SK-N-SH treated with all-trans-retinoic acid at 6 μM for 48 hours (cell line): ENCODE data around the gene PRKRIP1.

ENCODE experiments used
- ATAC-seq: fragments of 200-7000 bp; cut with Tn5 transposase; 3 replicates; pipeline ENCODE4 v1.9.1; 2020; ENCODE audit warnings: mild to moderate bottlenecking, moderate library complexity
- ARNTL ChIP-seq: fragments of 450-650 bp; formaldehyde crosslinking; IDR thresholded peaks from 2 replicates; pipeline ENCODE4 v1.5.0; 2020; ENCODE audit warnings: low read depth, mild to moderate bottlenecking, moderate library complexity, borderline replicate concordance
- BACH2 ChIP-seq: fragments of 250-450 bp; sonication (Bioruptor Pico); IDR thresholded peaks from 2 replicates; pipeline ENCODE4 v1.9.0; 2021; ENCODE audit warnings: mild to moderate bottlenecking, borderline replicate concordance
- CREB5 ChIP-seq: fragments of 250-450 bp; sonication (Bioruptor Pico); IDR thresholded peaks from 2 replicates; pipeline ENCODE4 v1.5.1; 2020; ENCODE audit warnings: low read depth, mild to moderate bottlenecking, moderate library complexity
- ESRRG ChIP-seq: fragments of 250-450 bp; sonication (Bioruptor Pico); IDR thresholded peaks from 2 replicates; pipeline ENCODE4 v1.6.1; 2021; ENCODE audit warnings: mild to moderate bottlenecking
- GLIS3 ChIP-seq: fragments of 250-450 bp; sonication (Bioruptor Pico); IDR thresholded peaks from 2 replicates; pipeline ENCODE4 v1.5.0; 2020; ENCODE audit warnings: mild to moderate bottlenecking, moderate library complexity
- OSR1 ChIP-seq: fragments of 250-450 bp; sonication (Bioruptor Pico); IDR thresholded peaks from 2 replicates; pipeline ENCODE4 v1.8.0; 2022; ENCODE audit warnings: moderate library complexity, mild to moderate bottlenecking, inconsistent platforms
- PPARA ChIP-seq: fragments of 250-450 bp; sonication (Bioruptor Pico); IDR thresholded peaks from 2 replicates; pipeline ENCODE4 v1.5.0; 2020; ENCODE audit warnings: mild to moderate bottlenecking, borderline replicate concordance
- RARB ChIP-seq: fragments of 250-450 bp; sonication (Bioruptor Pico); IDR thresholded peaks from 2 replicates; pipeline ENCODE4 v1.8.0; 2021; ENCODE audit warnings: mild to moderate bottlenecking, moderate library complexity
- SNAI2 ChIP-seq: fragments of 250-450 bp; sonication (Bioruptor Pico); IDR thresholded peaks from 2 replicates; pipeline ENCODE4 v1.5.0; 2020; ENCODE audit warnings: mild to moderate bottlenecking, moderate library complexity
- TCF4 ChIP-seq: fragments of 250-450 bp; sonication (Bioruptor Pico); IDR thresholded peaks from 2 replicates; pipeline ENCODE4 v1.8.0; 2021; ENCODE audit warnings: mild to moderate bottlenecking, moderate library complexity, borderline replicate concordance
- TOX ChIP-seq: fragments of 250-450 bp; sonication (Bioruptor Pico); IDR thresholded peaks from 2 replicates; pipeline ENCODE4 v1.8.0; 2021; ENCODE audit warnings: mild to moderate bottlenecking, moderate library complexity, borderline replicate concordance
- TSHZ2 ChIP-seq: fragments of 250-450 bp; sonication (Bioruptor Pico); IDR thresholded peaks from 2 replicates; pipeline ENCODE4 v1.5.0; 2020; ENCODE audit warnings: mild to moderate bottlenecking, moderate library complexity
- ZC3H10 ChIP-seq: fragments of 250-450 bp; sonication (Bioruptor Pico); IDR thresholded peaks from 2 replicates; pipeline ENCODE4 v1.5.1; 2021; ENCODE audit warnings: mild to moderate bottlenecking, moderate library complexity
- ZFP3 ChIP-seq: fragments of 250-450 bp; sonication (Bioruptor Pico); IDR thresholded peaks from 2 replicates; pipeline ENCODE4 v1.5.0; 2020; ENCODE audit warnings: mild to moderate bottlenecking, moderate library complexity
- ZFP30 ChIP-seq: fragments of 450-650 bp; formaldehyde crosslinking; IDR thresholded peaks from 2 replicates; pipeline ENCODE4 v1.5.0; 2022; ENCODE audit warnings: mild to moderate bottlenecking, moderate library complexity
- ZNF565 ChIP-seq: fragments of 450-650 bp; formaldehyde crosslinking; conservative IDR thresholded peaks from 2 replicates; pipeline ENCODE4 v1.5.0; 2020; ENCODE audit warnings: low read depth, mild to moderate bottlenecking, moderate library complexity
- ZNF70 ChIP-seq: fragments of 450-650 bp; formaldehyde crosslinking; IDR thresholded peaks from 2 replicates; pipeline ENCODE4 v1.5.0; 2020; ENCODE audit warnings: mild to moderate bottlenecking, moderate library complexity
- ZNF8 ChIP-seq: fragments of 450-650 bp; formaldehyde crosslinking; IDR thresholded peaks from 2 replicates; pipeline ENCODE4 v1.5.0; 2020; ENCODE audit warnings: mild to moderate bottlenecking, moderate library complexity
- TF ChIP-seq, protein P1 (sequence below): fragments of 250-450 bp; sonication (Bioruptor Pico); IDR thresholded peaks from 2 replicates; pipeline ENCODE4 v1.5.1; 2021; ENCODE audit warnings: mild to moderate bottlenecking, moderate library complexity
- TF ChIP-seq, protein P2 (sequence below): fragments of 250-450 bp; sonication (Bioruptor Pico); IDR thresholded peaks from 2 replicates; pipeline ENCODE4 v1.8.0; 2020; ENCODE audit warnings: mild to moderate bottlenecking, moderate library complexity, borderline replicate concordance

PRKRIP1 gene

GRCh38 chr7:102464577-102465280 lies 68.6 kb downstream of the PRKRIP1 start, which contains the start of the genes ALKBH4 and LRWD1:
Gene ALKBH4 (minus strand): TSS chr7:102464863. CDS start chr7:102464836, 27 bp downstream.
Gene LRWD1 (plus strand): TSS chr7:102464984. CDS start chr7:102465081, 97 bp downstream.
- peak; percentile 87 for ATAC-seq
- no peak for TF ChIP-seq ESRRG (CRISPR knock-in tag)
- 0 out of 2 replicates have a peak, but pooled peaks have one; percentile 16 for TF ChIP-seq ZFP3 (CRISPR knock-in tag)

- ATAC-seq = no peak
- TF ChIP-seq TOX (CRISPR knock-in tag) = no peak
Measured at GRCh38 chr7:102466097-102466496, 69.9 kb downstream of the PRKRIP1 start.

- ATAC-seq = no peak
- TF ChIP-seq SNAI2 (CRISPR knock-in tag) (no peak), RARB (CRISPR knock-in tag) (no peak)
Measured at GRCh38 chr7:102467581-102468477, 71.7 kb downstream of the PRKRIP1 start.

- ATAC-seq = no peak
- TF ChIP-seq, protein P1, sequence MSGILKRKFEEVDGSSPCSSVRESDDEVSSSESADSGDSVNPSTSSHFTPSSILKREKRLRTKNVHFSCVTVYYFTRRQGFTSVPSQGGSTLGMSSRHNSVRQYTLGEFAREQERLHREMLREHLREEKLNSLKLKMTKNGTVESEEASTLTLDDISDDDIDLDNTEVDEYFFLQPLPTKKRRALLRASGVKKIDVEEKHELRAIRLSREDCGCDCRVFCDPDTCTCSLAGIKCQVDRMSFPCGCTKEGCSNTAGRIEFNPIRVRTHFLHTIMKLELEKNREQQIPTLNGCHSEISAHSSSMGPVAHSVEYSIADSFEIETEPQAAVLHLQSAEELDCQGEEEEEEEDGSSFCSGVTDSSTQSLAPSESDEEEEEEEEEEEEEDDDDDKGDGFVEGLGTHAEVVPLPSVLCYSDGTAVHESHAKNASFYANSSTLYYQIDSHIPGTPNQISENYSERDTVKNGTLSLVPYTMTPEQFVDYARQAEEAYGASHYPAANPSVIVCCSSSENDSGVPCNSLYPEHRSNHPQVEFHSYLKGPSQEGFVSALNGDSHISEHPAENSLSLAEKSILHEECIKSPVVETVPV (CRISPR knock-in tag) = no peak
- TF ChIP-seq CREB5 (CRISPR knock-in tag) (no peak), TOX (CRISPR knock-in tag) (no peak), ZFP3 (CRISPR knock-in tag) (no peak), BACH2 (CRISPR knock-in tag) (no peak), ARNTL (CRISPR knock-in tag) (no peak), SNAI2 (CRISPR knock-in tag) (no peak), OSR1 (CRISPR knock-in tag) (no peak), PPARA (no peak), GLIS3 (CRISPR knock-in tag) (no peak), TCF4 (CRISPR knock-in tag) (no peak), ESRRG (CRISPR knock-in tag) (no peak), ZC3H10 (CRISPR knock-in tag) (no peak), ZFP30 (CRISPR knock-in tag) (no peak)
- TF ChIP-seq, protein P2, sequence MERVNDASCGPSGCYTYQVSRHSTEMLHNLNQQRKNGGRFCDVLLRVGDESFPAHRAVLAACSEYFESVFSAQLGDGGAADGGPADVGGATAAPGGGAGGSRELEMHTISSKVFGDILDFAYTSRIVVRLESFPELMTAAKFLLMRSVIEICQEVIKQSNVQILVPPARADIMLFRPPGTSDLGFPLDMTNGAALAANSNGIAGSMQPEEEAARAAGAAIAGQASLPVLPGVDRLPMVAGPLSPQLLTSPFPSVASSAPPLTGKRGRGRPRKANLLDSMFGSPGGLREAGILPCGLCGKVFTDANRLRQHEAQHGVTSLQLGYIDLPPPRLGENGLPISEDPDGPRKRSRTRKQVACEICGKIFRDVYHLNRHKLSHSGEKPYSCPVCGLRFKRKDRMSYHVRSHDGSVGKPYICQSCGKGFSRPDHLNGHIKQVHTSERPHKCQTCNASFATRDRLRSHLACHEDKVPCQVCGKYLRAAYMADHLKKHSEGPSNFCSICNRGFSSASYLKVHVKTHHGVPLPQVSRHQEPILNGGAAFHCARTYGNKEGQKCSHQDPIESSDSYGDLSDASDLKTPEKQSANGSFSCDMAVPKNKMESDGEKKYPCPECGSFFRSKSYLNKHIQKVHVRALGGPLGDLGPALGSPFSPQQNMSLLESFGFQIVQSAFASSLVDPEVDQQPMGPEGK (CRISPR knock-in tag) = no peak
Measured at GRCh38 chr7:102468478-102469350, 72.6 kb downstream of the PRKRIP1 start.

DNA sequence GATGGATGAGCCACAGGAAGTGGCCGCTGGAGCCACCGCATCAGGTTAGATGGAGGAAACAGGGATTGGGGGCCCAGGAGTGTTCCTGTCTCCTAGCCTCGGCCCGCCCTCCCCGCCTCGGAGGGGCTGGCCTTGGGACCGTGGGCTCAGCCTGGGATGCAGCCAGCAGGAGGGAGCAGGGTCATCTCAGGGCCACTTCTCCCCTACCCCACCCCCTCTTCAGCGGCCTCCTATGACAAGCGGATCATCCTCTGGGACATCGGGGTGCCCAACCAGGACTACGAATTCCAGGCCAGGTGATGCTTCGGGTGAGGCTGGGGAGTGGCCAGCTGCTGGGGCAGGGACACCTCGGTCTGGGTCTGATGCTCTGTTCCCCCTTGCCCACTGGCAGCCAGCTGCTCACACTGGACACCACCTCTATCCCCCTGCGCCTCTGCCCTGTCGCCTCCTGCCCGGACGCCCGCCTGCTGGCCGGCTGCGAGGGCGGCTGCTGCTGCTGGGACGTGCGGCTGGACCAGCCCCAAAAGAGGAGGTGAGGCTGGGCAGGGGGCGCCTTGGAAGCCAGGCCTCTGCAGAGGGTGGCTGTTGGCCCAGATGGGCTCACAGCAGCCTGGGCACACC lies 73.3 kb downstream of the PRKRIP1 start:
- TF ChIP-seq ESRRG (CRISPR knock-in tag) = no peak
- no peak for TF ChIP-seq SNAI2 (CRISPR knock-in tag)
- no peak for TF ChIP-seq ZNF8 (CRISPR knock-in tag)
- no peak for TF ChIP-seq TSHZ2
- no peak for TF ChIP-seq ZC3H10 (CRISPR knock-in tag)
- no peak for TF ChIP-seq ZNF70 (CRISPR knock-in tag)
- no peak for TF ChIP-seq ZNF565 (CRISPR knock-in tag)
- TF ChIP-seq, protein P2 (CRISPR knock-in tag) = no peak
- no peak for TF ChIP-seq RARB (CRISPR knock-in tag)
- TF ChIP-seq OSR1 (CRISPR knock-in tag) = no peak
- no peak for ATAC-seq
